ENCODE measurements around the gene PGAP2.
"Not testable (repeated sequence)": the region's sequence is repeated elsewhere in the genome, so short reads cannot be mapped to it uniquely, and the experiment has no call there.

Gene PGAP2

GRCh38 chr11:3854977-3855807 lies 46.8 kb downstream of the PGAP2 start, which contains the start of gene STIM1:
STIM1 (plus strand) TSS chr11:3855664; CDS start chr11:3856271, 607 bp downstream.
- peak; percentile 94 to 95 for DNase-seq (ENCODE audit: low read depth in 2 of 2)

DNA sequence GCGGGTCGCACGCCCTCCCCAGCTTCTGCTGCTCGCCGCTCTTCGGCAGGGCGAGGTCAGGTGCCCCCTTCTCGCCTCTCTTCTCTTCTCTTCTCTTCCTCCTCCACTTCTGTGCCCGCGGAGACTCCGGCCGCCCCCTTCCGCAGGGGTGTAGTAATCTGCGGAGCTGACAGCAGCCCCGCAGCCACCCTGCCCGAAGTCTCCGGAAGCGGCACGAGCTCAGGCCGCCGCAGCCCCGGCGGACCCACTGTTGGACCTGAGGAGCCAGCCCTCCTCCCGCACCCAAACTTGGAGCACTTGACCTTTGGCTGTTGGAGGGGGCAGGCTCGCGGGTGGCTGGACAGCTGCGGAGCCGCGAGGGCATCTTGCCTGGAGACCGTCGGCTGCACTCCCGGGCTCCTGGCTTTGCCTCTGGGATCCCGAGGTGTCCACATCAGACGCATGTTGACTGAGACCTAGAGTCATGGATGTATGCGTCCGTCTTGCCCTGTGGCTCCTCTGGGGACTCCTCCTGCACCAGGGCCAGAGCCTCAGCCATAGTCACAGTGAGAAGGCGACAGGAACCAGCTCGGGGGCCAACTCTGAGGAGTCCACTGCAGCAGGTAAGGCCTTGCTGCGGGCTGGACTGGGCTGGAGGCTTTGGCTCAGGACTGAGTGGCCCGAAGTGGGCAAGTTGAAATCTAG lies 47.6 kb downstream of the PGAP2 start:
- DNase-seq (ENCODE audit: low read depth in 2 of 2): peak in 1 of 2 donors; percentile 33

DNA sequence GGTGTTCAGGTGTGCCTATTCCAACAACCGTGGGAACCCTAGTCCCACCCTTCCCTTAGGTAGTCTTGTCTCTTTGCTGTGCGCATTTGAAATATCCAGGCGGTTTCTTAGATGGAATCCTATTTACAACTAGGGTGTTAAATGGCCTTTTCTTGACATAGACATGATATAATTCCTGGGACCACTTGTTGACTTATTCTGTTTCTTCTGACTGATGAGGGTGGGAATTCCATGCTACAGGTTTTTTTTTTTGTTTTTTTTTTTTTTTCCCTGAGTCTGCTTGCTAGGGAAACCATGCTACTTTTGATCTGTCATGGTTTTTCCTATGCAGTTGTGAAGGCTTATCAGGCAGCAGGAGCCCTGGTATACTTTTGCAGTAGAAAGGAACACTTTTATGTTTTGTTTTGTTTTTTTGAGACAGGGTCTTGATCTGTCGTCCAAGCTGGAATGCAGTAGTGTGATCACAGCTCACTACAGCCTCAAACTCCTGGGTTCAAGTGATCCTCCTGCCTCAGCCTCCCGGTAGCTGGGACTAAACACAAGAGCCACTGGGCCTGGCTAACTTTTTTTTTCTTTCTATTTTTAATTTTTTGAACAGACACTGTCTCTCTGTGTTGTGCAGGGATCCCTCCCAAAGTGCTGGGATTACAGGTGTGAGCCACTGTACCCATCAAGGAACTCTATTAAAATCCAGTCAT lies 48.6 kb downstream of the PGAP2 start:
- no peak for DNase-seq (ENCODE audit: low read depth in 2 of 2)

GRCh38 chr11:3857628-3858027 lies 49.3 kb downstream of the PGAP2 start:
- DNase-seq (ENCODE audit: low read depth in 2 of 2): no peak

DNA sequence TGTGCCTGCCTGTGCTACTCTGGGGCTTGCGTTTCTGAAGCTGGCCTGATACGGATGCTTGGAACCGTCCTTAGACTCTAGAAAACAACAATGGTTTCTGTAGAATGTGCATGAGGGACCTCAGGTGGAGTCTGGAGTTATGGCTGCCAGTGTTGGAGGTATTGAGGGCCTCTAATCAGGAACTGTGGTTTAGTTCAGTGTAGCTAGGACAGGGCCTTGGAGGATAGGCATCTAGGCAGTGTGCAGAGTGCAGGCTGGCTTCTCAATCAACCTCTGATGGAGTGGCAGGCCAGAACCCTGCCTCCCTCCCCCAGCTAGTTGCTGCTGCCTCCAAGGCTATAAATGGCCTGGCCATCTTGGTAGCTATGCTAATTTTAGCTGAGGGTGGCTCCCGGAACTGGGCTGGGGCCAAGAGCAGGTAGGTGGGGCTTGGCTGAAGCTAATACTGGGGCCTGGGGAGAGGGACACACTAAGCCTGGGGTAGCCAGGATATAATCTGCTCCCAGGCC lies 51.1 kb downstream of the PGAP2 start:
- no peak for DNase-seq (ENCODE audit: low read depth in 2 of 2)

DNA sequence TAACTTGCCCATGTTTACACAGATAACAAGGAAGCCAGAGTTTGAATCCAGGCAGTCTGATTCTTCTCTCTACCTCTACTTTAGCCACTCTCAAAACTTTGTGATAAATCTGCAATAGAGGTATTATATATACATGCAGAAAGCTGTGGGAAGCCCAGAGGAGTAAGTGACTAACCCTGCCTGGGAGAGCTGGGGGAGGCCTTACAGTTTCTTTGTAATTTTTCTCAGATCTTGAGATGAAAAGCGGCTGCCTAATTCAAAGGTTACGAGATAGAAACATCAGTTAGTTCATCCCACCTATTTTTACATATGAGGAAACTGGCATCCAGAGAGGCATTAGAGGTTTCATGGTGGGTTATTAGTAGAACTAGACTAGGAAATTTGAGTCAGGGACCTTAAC lies 52.0 kb downstream of the PGAP2 start:
- DNase-seq (ENCODE audit: low read depth in 2 of 2): peak in 1 of 2 donors; percentile 35

- not testable (repeated sequence) for DNase-seq (ENCODE audit: low read depth in 2 of 2)
Observed at GRCh38 chr11:3860898-3861393, 52.6 kb downstream of the PGAP2 start.

- no peak for DNase-seq (ENCODE audit: low read depth in 2 of 2)
Observed at GRCh38 chr11:3861683-3862082, 53.3 kb downstream of the PGAP2 start.

DNA sequence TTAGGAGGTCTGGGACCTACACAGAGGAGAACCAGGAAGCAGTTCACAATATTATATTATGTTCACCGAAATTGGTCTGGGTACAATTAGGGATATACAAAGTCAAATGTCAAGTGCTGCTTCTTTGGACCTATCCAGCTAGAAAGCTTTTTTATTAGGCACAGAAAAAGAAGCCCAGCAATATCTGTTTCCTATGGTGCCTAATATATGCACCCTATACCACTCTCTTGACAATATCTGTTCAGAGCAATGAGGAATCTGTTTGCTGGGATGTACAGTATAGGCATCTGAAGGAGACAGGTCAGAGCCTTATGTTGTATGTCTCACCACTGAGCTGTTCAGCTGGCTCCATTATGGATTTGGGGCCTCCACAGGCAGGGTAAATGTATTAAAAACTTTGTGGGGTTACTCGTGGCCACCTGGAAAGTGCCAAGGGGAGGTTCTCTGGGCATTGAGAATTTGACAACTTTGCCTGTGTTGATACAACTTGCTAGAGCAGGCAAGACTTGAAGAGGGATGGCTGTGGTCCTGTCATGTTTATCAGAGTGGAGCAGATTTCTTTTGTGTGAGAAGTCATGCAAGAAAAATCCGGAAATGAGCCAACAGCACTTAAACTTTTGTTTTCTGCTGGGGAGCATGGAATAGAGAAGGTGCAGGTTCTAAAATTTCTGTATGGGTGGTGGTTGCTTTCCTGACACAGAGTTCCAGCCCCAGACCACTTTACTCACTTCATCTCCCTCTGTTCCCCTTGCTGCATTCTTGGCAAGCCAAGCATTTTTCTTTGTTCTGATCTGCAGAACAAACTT lies 57.2 kb downstream of the PGAP2 start:
- no peak for DNase-seq (ENCODE audit: low read depth in 2 of 2)

- no peak for DNase-seq (ENCODE audit: low read depth in 2 of 2)
Observed at GRCh38 chr11:3866206-3866605, 57.8 kb downstream of the PGAP2 start.

GRCh38 chr11:3866836-3867208 lies 58.5 kb downstream of the PGAP2 start:
- no peak for DNase-seq (ENCODE audit: low read depth in 2 of 2)

DNA sequence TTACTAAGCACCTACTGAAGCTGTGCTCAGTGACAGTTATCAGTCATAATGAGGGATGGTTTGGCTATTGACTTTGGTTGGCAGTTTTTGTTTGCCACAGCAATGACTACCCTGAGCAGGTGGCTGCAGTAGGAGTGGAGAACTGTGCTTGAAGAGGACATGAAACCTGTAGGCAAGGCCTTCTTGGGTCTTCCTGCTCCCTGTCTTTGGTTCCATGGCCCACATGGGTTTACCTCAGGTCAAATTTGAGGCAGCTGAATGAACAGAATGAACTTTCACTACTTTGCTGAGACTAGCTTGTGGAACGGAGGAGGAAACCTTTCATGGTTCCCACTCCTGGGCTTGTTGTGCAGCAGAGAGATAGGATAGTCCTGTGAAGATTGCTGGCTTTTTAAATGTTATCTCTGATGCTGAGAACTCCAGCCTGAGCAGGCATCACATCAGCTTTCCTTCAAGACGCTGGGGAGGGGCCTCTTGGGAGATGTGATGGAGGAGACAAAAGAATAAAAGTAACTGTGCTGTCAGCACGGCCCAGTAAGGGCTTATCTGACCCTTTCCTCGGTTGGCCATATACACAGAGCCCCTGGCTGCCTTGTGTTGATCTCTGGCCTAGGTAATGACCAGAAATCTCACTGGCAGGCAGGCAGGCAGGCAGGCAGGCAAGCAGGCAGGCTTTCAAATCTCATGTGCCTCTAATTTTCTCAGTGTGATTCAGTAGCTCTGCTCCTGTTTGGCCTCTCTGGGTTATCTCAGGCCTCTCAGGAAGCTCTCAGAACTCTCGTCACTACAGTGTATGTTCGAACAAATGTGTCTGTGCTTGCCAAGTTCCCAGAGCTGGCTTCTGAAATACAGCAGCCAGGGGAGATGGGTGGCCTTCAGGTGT lies 59.1 kb downstream of the PGAP2 start:
- DNase-seq (ENCODE audit: low read depth in 2 of 2): no peak

DNA sequence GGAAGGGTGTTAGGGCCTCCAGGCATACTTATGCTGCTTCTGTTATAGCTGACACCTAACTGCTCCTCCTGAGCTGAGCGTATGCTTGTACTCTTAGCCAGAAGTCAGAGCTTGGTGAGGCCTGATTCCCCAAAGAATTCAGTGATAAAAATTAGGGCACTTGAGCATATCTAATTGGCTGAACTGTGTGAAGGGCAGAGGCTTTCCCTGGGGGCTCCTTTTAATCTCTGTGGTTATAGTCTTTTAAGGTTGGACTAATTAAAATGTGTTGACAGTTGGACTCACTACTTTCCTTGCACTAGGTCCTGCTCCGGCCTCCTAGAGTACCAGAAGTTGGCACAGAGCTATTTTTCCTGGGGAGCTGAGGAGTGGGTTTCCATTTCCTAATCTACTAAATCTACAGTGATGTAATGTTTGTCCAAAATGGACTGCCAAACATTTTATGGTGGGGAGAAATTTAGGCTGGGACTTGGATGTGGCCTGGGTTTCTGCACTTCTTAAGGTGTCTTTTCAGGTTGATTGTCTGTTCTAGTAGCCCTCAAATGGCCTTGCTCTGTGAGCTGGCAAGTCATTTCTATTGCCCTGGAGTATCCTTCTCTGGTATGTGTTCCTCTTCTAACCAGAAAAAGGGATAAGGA lies 65.5 kb downstream of the PGAP2 start:
- no peak for DNase-seq (ENCODE audit: low read depth in 2 of 2)
